RWPE1 (cell line): Measurements from ENCODE around the gene GRK6.
"Not testable (repeated sequence)": the region's sequence is repeated elsewhere in the genome, so short reads cannot be mapped to it uniquely, and the experiment has no call there.

Source experiments
- CTCF ChIA-PET: fragments of 350-600 bp; sonication (Branson Sonifier 250); formaldehyde crosslinking; extraction: SDS; loops from one replicate; lab custom pipeline; 2021; lab: Yijun Ruan, JAX
- POLR2A ChIA-PET: fragments of 400-600 bp; formaldehyde crosslinking; extraction: SDS; loops from one replicate; lab custom pipeline; 2020; ENCODE audit warnings: antibody characterized with exemption; ENCODE audit not compliant: low non-redundant PET; lab: Yijun Ruan, JAX
- DNase-seq: peaks from one replicate; pipeline ENCODE4 v3.0.0; 2012; ENCODE audit warnings: low spot score
- H3K27ac ChIP-seq: fragments of 450-650 bp; 2 replicates; pipeline ENCODE4 v1.5.1; 2017
- TF ChIP-seq, protein P1 (sequence below): fragments of 450-650 bp; conservative IDR thresholded peaks from 2 replicates; pipeline ENCODE4 v1.5.1; 2017; ENCODE audit warnings: low read depth, mild to moderate bottlenecking

The GRK6 gene

DNA sequence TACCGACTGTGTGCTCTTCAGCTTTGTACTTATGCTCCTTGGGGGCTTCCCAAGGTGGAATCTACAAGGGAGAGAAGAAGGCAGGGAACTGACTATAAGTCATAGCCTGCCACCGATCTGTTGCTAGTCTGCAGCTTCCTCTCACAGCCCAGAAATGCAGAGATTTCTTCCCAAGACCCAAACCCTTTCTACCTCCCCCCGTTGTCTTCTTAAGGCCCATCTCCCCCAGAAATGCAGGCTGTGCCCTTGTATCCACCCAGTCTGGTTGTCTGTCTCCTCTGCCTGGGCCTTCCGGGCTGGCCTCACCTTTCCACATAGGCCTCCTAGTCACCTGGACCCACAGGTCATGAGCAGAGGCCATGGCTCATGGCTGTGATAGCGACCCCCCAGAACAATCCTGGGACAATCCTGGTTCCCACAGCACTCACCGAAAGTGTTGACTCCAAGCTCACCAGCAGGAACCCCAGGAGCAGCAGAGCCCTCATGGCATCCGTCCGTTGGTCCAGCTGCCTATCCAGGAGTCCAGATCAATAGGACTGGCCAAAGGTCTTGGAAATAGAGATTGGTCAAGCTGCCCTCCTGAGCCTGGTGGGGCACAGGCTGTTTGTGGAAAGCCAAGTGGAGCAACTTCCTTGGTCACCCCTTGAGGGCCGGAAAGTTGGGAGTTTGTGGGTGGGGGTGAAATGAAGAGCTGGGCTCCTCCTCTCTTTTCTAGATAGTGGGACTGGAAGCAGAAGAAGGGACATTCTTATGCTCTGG, 17.3 kb upstream of the GRK6 start, which contains the start of gene F12:
Gene F12 (minus strand): TSS at position 522 of the 759 bp plus-strand sequence. CDS start 37 bp downstream, at position 485.
- no peak for DNase-seq
- H3K27ac ChIP-seq: no peak within 1 kb of the TSS
- CTCF ChIA-PET: interaction anchor here (0.6 to 1.1 kb wide), 6 partner anchors 8 to 712 kb away, joined by 3 to 5 read pairs (median 4); no protein-coding TSS in a partner anchor
- TF ChIP-seq, protein P1, sequence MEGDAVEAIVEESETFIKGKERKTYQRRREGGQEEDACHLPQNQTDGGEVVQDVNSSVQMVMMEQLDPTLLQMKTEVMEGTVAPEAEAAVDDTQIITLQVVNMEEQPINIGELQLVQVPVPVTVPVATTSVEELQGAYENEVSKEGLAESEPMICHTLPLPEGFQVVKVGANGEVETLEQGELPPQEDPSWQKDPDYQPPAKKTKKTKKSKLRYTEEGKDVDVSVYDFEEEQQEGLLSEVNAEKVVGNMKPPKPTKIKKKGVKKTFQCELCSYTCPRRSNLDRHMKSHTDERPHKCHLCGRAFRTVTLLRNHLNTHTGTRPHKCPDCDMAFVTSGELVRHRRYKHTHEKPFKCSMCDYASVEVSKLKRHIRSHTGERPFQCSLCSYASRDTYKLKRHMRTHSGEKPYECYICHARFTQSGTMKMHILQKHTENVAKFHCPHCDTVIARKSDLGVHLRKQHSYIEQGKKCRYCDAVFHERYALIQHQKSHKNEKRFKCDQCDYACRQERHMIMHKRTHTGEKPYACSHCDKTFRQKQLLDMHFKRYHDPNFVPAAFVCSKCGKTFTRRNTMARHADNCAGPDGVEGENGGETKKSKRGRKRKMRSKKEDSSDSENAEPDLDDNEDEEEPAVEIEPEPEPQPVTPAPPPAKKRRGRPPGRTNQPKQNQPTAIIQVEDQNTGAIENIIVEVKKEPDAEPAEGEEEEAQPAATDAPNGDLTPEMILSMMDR: no peak
- POLR2A ChIA-PET: interaction anchor here (0.8 kb wide), 1 partner anchor 17 kb away, joined by 3 read pairs; the partner anchor contains the start of gene GRK6

DNA sequence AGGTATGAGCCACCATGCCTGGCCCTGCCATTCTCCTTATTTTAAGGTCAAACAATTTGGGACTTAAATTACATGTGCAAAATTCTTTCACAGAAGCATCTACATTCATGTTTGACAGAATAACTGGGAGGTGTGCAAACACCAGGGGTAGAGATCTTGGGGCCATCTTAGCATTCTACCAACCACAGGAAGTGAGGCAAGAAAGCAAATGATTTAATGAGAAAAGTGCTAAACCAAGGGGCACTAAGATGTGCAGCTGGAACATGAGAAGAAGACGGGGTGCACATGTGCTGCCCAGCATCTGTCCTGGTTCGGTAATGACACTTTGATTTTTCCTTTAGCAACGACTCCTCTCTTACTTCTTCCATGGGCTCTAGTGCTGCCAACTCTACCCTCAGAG, 15.9 kb upstream of the GRK6 start:
- no peak for DNase-seq
- ChIA-PET POLR2A (no interaction called here), CTCF (interaction anchor here (0.6 to 0.7 kb wide), 2 partner anchors 13 to 76 kb away, joined by 3 to 5 read pairs; no protein-coding TSS in a partner anchor)
- TF ChIP-seq, protein P1: no peak
- H3K27ac ChIP-seq: no peak overlapping the region

GRCh38 chr5:177412603-177413233, 13.8 kb upstream of the GRK6 start:
- POLR2A ChIA-PET: no interaction called here

DNA sequence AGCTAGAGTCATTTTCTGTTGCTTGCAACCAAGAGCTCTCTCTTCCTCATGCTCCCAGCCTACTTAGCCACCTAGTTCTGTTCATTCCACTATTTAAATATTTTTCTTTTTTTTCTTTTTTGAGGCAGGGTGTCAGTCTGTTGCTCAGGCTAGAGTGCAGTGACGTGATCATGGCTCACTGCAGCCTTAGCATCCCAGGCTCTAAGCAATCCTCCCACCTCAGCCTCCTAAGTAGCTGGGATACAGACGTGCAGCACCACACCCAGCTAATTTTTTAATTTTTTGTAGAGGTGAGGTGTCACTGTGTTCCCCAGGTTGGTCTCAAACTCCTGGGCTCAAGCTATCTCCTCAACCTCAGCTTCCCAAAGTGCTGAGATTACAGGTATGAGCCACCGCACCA, 12.0 kb upstream of the GRK6 start:
- no peak for DNase-seq
- CTCF ChIA-PET: interaction anchor here (1.1 to 4.4 kb wide), 2 partner anchors 11 to 40 kb away, joined by 3 to 27 read pairs; no protein-coding TSS in a partner anchor
- H3K27ac ChIP-seq: no peak overlapping the region
- POLR2A ChIA-PET: interaction anchor here (0.9 kb wide), 1 partner anchor 10 kb away, joined by 3 read pairs; no protein-coding TSS in a partner anchor
- TF ChIP-seq, protein P1: no peak

More at GRCh38 chr5:177412603-177413233, 13.8 kb upstream of the GRK6 start:
- H3K27ac ChIP-seq: no peak overlapping the region
- no peak for DNase-seq
- CTCF ChIA-PET: interaction anchor here (0.6 to 4.4 kb wide), 3 partner anchors 9 to 89 kb away, joined by 4 to 27 read pairs (median 7); no protein-coding TSS in a partner anchor
- TF ChIP-seq, protein P1: no peak

- CTCF ChIA-PET: interaction anchor here (0.7 to 1.1 kb wide), 2 partner anchors 12 to 27 kb away, joined by 3 to 4 read pairs; no protein-coding TSS in a partner anchor
- DNase-seq, POLR2A ChIA-PET, H3K27ac ChIP-seq: not testable (repeated sequence)
These were observed 9.4 kb upstream of the GRK6 start for GRCh38 chr5:177417081-177417480.

DNA sequence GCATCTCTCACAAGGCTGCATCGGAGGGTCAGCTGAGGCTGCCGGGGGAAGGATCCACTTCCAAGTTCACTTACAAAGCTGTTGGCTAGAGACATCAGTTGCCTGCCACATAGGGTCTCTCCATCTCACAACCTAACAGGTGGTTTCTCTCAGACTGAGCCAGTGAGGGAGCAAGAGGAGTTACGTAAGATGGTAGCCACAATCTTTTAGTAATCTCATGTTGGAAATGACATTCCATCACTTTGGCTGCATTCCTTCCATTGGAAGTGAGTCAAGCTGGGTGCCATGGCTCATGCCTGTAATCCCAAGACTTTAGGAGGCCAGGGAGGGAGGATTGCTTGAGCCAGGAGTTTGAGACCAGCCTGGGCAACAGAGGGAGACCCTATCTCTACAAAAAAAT, 7.4 kb upstream of the GRK6 start:
- DNase-seq: no peak
- POLR2A ChIA-PET: interaction anchor here (0.6 kb wide), 1 partner anchor 10 kb away, joined by 5 read pairs; no protein-coding TSS in a partner anchor
- no peak overlapping the region for H3K27ac ChIP-seq
- TF ChIP-seq, protein P1: no peak
- CTCF ChIA-PET: interaction anchor here (1.0 to 2.1 kb wide), 2 partner anchors 15 to 36 kb away, joined by 6 to 10 read pairs; no protein-coding TSS in a partner anchor

DNA sequence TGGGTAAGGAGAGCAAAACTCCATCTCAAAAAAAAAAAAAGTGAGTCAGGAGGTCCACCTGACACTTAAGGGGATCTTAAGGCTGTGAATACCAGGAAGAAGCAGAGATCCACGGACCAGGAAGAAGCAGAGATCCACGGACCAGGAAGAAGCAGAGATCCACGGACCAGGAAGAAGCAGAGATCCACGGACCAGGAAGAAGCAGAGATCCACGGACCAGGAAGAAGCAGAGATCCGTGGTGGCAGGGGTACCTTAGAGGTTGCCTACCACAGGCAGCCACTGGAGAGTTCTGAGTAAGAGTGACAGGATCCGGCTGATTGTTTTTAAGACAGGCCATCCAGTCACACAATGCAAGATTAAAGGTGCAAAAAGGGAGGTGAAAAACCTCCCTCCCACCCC, 6.0 kb upstream of the GRK6 start:
- DNase-seq, H3K27ac ChIP-seq, POLR2A ChIA-PET: not testable (repeated sequence)
- CTCF ChIA-PET: interaction anchor here (0.6 kb wide), 1 partner anchor 16 kb away, joined by 8 read pairs; no protein-coding TSS in a partner anchor
